ENCODE data around the gene TIMM23.

- TF ChIP-seq CTCF (conservative IDR thresholded peaks at IDR 0.05) (no peak), ZFX (IDR thresholded peaks at IDR 0.05) (no peak)
Observed at GRCh38 chr10:46018453-46019176, 46.3 kb downstream of the TIMM23 start.

Measured in C4-2B (cell line).